Skeletal muscle satellite cell (primary cell): ENCODE results near the gene VAMP2.

Experiments used
- H3K27me3 ChIP-seq: 2 replicates; pipeline ENCODE4 v1.7.0; 2013; ENCODE audit warnings: low read length; ENCODE audit not compliant: control insufficient read depth, insufficient read depth
- H3K36me3 ChIP-seq: 2 replicates; pipeline ENCODE4 v1.7.0; 2013; ENCODE audit warnings: mild to moderate bottlenecking, control low read depth, low read length; ENCODE audit not compliant: insufficient read depth
- H3K4me1 ChIP-seq: 2 replicates; pipeline ENCODE4 v1.7.0; 2013; ENCODE audit warnings: low read length; ENCODE audit not compliant: control insufficient read depth, insufficient read depth
- H3K4me2 ChIP-seq: 2 replicates; pipeline ENCODE4 v1.7.0; 2013; ENCODE audit warnings: mild to moderate bottlenecking, low read length
- H3K4me3 ChIP-seq: 2 replicates; pipeline ENCODE4 v1.7.0; 2013; ENCODE audit warnings: low read length
- H3K9ac ChIP-seq: 2 replicates; pipeline ENCODE4 v1.7.0; 2013; ENCODE audit warnings: mild to moderate bottlenecking, low read depth, low read length, moderate library complexity
- H3K9me3 ChIP-seq: replicated peaks from 2 replicates; pipeline ENCODE4 v1.7.0; 2013; ENCODE audit warnings: mild to moderate bottlenecking, control low read depth, low read length

The VAMP2 gene

GRCh38 chr17:8144401-8145231, 18.1 kb downstream of the VAMP2 start:
- H3K4me2 ChIP-seq: no peak overlapping the region
- H3K4me3 ChIP-seq: no peak overlapping the region
- H3K9me3 ChIP-seq: no peaks in the 10 kb centered on the region
- H3K36me3 ChIP-seq: peaks cover 94% of the 10 kb centered on the region
- no peak overlapping the region for H3K9ac ChIP-seq
- H3K4me1 ChIP-seq: no peaks in the 10 kb centered on the region
- H3K27me3 ChIP-seq: no peaks in the 10 kb centered on the region

- H3K4me1 ChIP-seq: no peaks in the 10 kb centered on the region
- H3K9me3 ChIP-seq: no peaks in the 10 kb centered on the region
- no peak overlapping the region for H3K9ac ChIP-seq
- no peak overlapping the region for H3K4me2 ChIP-seq
- no peaks in the 10 kb centered on the region for H3K27me3 ChIP-seq
- no peak overlapping the region for H3K4me3 ChIP-seq
- peaks cover 89% of the 10 kb centered on the region for H3K36me3 ChIP-seq
These were observed 19.0 kb downstream of the VAMP2 start for GRCh38 chr17:8143581-8144400.

GRCh38 chr17:8142887-8143580, 19.7 kb downstream of the VAMP2 start:
- H3K9ac ChIP-seq: no peak overlapping the region
- peaks cover 4% of the 10 kb centered on the region for H3K4me1 ChIP-seq
- H3K36me3 ChIP-seq: peaks cover 81% of the 10 kb centered on the region
- H3K27me3 ChIP-seq: no peaks in the 10 kb centered on the region
- no peak overlapping the region for H3K4me2 ChIP-seq
- no peaks in the 10 kb centered on the region for H3K9me3 ChIP-seq
- H3K4me3 ChIP-seq: no peak overlapping the region

GRCh38 chr17:8142158-8142886, 20.4 kb downstream of the VAMP2 start:
- peaks cover 5% of the 10 kb centered on the region for H3K4me1 ChIP-seq
- no peaks in the 10 kb centered on the region for H3K27me3 ChIP-seq
- peaks cover 74% of the 10 kb centered on the region for H3K36me3 ChIP-seq
- H3K4me3 ChIP-seq: no peak overlapping the region
- no peak overlapping the region for H3K4me2 ChIP-seq
- H3K9me3 ChIP-seq: no peaks in the 10 kb centered on the region
- H3K9ac ChIP-seq: no peak overlapping the region

GRCh38 chr17:8141741-8142140, 21.0 kb downstream of the VAMP2 start:
- H3K4me3 ChIP-seq: no peak overlapping the region
- H3K36me3 ChIP-seq: peaks cover 68% of the 10 kb centered on the region
- no peaks in the 10 kb centered on the region for H3K27me3 ChIP-seq
- peaks cover 5% of the 10 kb centered on the region for H3K4me1 ChIP-seq
- H3K4me2 ChIP-seq: no peak overlapping the region
- no peaks in the 10 kb centered on the region for H3K9me3 ChIP-seq
- H3K9ac ChIP-seq: no peak overlapping the region

- Histone ChIP-seq H3K9me3 (no peaks in the 10 kb centered on the region), H3K36me3 (peaks cover 61% of the 10 kb centered on the region), H3K9ac (no peak overlapping the region), H3K27me3 (no peaks in the 10 kb centered on the region), H3K4me1 (peaks cover 5% of the 10 kb centered on the region), H3K4me2 (no peak overlapping the region), H3K4me3 (no peak overlapping the region)
These were observed 21.7 kb downstream of the VAMP2 start for GRCh38 chr17:8141045-8141444.

GRCh38 chr17:8140065-8141029, 22.4 kb downstream of the VAMP2 start:
- Histone ChIP-seq H3K4me3 (no peak overlapping the region), H3K4me2 (no peak overlapping the region), H3K9me3 (no peaks in the 10 kb centered on the region), H3K27me3 (no peaks in the 10 kb centered on the region), H3K9ac (no peak overlapping the region), H3K4me1 (peaks cover 5% of the 10 kb centered on the region), H3K36me3 (peaks cover 54% of the 10 kb centered on the region)

- H3K9ac ChIP-seq: peak overlapping the region; percentile 59
- H3K36me3 ChIP-seq: peaks cover 41% of the 10 kb centered on the region
- no peaks in the 10 kb centered on the region for H3K9me3 ChIP-seq
- H3K4me2 ChIP-seq: peak overlapping the region; percentile 75
- H3K4me3 ChIP-seq: peak overlapping the region; percentile 47
- H3K4me1 ChIP-seq: peaks cover 5% of the 10 kb centered on the region
- no peaks in the 10 kb centered on the region for H3K27me3 ChIP-seq
These were observed 23.9 kb downstream of the VAMP2 start for GRCh38 chr17:8138672-8139371.

- H3K4me2 ChIP-seq: peak overlapping the region; percentile 72
- no peaks in the 10 kb centered on the region for H3K27me3 ChIP-seq
- peak overlapping the region; percentile 21 for H3K9ac ChIP-seq
- peaks cover 37% of the 10 kb centered on the region for H3K36me3 ChIP-seq
- peak overlapping the region; percentile 21 for H3K4me3 ChIP-seq
- peaks cover 5% of the 10 kb centered on the region for H3K4me1 ChIP-seq
- H3K9me3 ChIP-seq: no peaks in the 10 kb centered on the region
These were observed 24.4 kb downstream of the VAMP2 start for GRCh38 chr17:8138374-8138671.
